Trophoblast cell (in vitro differentiated cells and primary cell): ENCODE results near the gene PCK1.
A peak's percentile ranks its signal among the peaks of the same experiment; 100 is the strongest.

Experiments used
- DNase-seq, 2 donors: peaks; one replicate each; pipeline ENCODE4 v3.0.0-alpha.2; 2016
- H2AFZ ChIP-seq: 2 replicates; pipeline ENCODE4 v1.6.1; 2013; ENCODE audit warnings: low read length, moderate library complexity, mild to moderate bottlenecking; ENCODE audit not compliant: insufficient read depth, poor library complexity
- H2AK5ac ChIP-seq: 2 replicates; pipeline ENCODE4 v1.6.1; 2013; ENCODE audit warnings: mild to moderate bottlenecking, low read length
- H2BK120ac ChIP-seq: 2 replicates; pipeline ENCODE4 v1.6.1; 2013; ENCODE audit warnings: low read length, mild to moderate bottlenecking, moderate library complexity; ENCODE audit not compliant: insufficient read depth, poor library complexity
- H2BK12ac ChIP-seq: 2 replicates; pipeline ENCODE4 v1.6.1; 2013; ENCODE audit warnings: mild to moderate bottlenecking, low read length, moderate library complexity
- H2BK5ac ChIP-seq: 2 replicates; pipeline ENCODE4 v1.6.1; 2013; ENCODE audit warnings: low read length, low read depth, moderate library complexity, mild to moderate bottlenecking; ENCODE audit not compliant: poor library complexity
- H3K14ac ChIP-seq: 2 replicates; pipeline ENCODE4 v1.6.1; 2013; ENCODE audit warnings: mild to moderate bottlenecking, low read length
- H3K18ac ChIP-seq: 2 replicates; pipeline ENCODE4 v1.6.1; 2013; ENCODE audit warnings: mild to moderate bottlenecking, low read length
- H3K23ac ChIP-seq: 2 replicates; pipeline ENCODE4 v1.6.1; 2013; ENCODE audit warnings: low read length
- H3K27ac ChIP-seq: 2 replicates; pipeline ENCODE4 v1.5.1; 2013; ENCODE audit warnings: low read depth, mild to moderate bottlenecking, inconsistent platforms, low read length, moderate library complexity
- H3K27me3 ChIP-seq: 2 replicates; pipeline ENCODE4 v1.6.1; 2013; ENCODE audit warnings: inconsistent platforms, mild to moderate bottlenecking, low read length, moderate library complexity; ENCODE audit not compliant: insufficient read depth
- H3K36me3 ChIP-seq, 2 experiments: 1 replicate in 1 of 2; 2 replicates in 1 of 2; pipeline ENCODE4 v1.6.1; 2013; ENCODE audit warnings: low read length in 2 of 2, mild to moderate bottlenecking in 2 of 2, moderate library complexity in 1 of 2; ENCODE audit not compliant: insufficient read depth in 2 of 2, control insufficient read depth in 1 of 2
- H3K4ac ChIP-seq: 2 replicates; pipeline ENCODE4 v1.6.1; 2013; ENCODE audit warnings: low read depth, mild to moderate bottlenecking, low read length, moderate library complexity
- H3K4me1 ChIP-seq, 2 experiments: 1 replicate in 1 of 2; 2 replicates in 1 of 2; pipeline ENCODE4 v1.6.1; 2013; ENCODE audit warnings: low read length in 2 of 2, mild to moderate bottlenecking in 2 of 2, moderate library complexity in 1 of 2; ENCODE audit not compliant: insufficient read depth in 2 of 2, control insufficient read depth in 1 of 2
- H3K4me2 ChIP-seq: 2 replicates; pipeline ENCODE4 v1.6.1; 2013; ENCODE audit warnings: inconsistent platforms, mild to moderate bottlenecking, low read length, moderate library complexity
- H3K4me3 ChIP-seq: 2 replicates; pipeline ENCODE4 v1.5.1; 2013; ENCODE audit warnings: mild to moderate bottlenecking, low read depth, low read length, inconsistent platforms
- H3K79me1 ChIP-seq: one replicate; pipeline ENCODE4 v1.6.1; 2013; ENCODE audit warnings: low read length
- H3K79me2 ChIP-seq: 2 replicates; pipeline ENCODE4 v1.6.1; 2013; ENCODE audit warnings: low read length, mild to moderate bottlenecking; ENCODE audit not compliant: control insufficient read depth, insufficient read depth, poor library complexity
- H3K9ac ChIP-seq: 2 replicates; pipeline ENCODE4 v1.6.1; 2013; ENCODE audit warnings: mild to moderate bottlenecking, low read length
- H3K9me3 ChIP-seq: 2 replicates; pipeline ENCODE4 v1.6.1; 2013; ENCODE audit warnings: low read depth, mild to moderate bottlenecking, control low read depth, inconsistent platforms, low read length; ENCODE audit not compliant: insufficient read depth
- H4K12ac ChIP-seq: 2 replicates; pipeline ENCODE4 v1.6.1; 2013; ENCODE audit warnings: low read depth, mild to moderate bottlenecking, low read length, moderate library complexity
- H4K8ac ChIP-seq: 2 replicates; pipeline ENCODE4 v1.6.1; 2013; ENCODE audit warnings: low read depth, mild to moderate bottlenecking, low read length, moderate library complexity
- H4K91ac ChIP-seq: one replicate; pipeline ENCODE4 v1.6.1; 2013; ENCODE audit warnings: low read depth, mild to moderate bottlenecking, low read length, moderate library complexity
- WGBS: extraction: QIAGEN DNeasy Blood & Tissue Kit; methylation state at CpG from one replicate; pipeline ENCODE4 v1.1.7; 2013; ENCODE audit warnings: missing lambda C conversion rate; ENCODE audit not compliant: insufficient read length, insufficient coverage; ENCODE audit errors: extremely low coverage; 5-methylcytosine and 5-hydroxymethylcytosine counted together

PCK1 gene

GRCh38 chr20:57587278-57587988 is 26.5 kb downstream of the PCK1 start:
- H3K27ac ChIP-seq: no peak overlapping the region
- no peak overlapping the region for H3K9ac ChIP-seq
- H4K91ac ChIP-seq: no peak overlapping the region
- no CpG with 5 or more reads among the region's 4 CpGs for WGBS
- H3K79me1 ChIP-seq: no peaks in the 10 kb centered on the region
- no peak for DNase-seq
- peaks cover 9% of the 10 kb centered on the region for H3K9me3 ChIP-seq
- H2BK120ac ChIP-seq: no peak overlapping the region
- H4K8ac ChIP-seq: no peak overlapping the region
- H4K12ac ChIP-seq: no peak overlapping the region
- no peak overlapping the region for H2BK12ac ChIP-seq
- no peaks in the 10 kb centered on the region for H3K36me3 ChIP-seq
- H3K4me3 ChIP-seq: no peak overlapping the region
- no peaks in the 10 kb centered on the region for H3K4me1 ChIP-seq
- no peak overlapping the region for H3K23ac ChIP-seq
- no peaks in the 10 kb centered on the region for H3K27me3 ChIP-seq
- no peak overlapping the region for H3K4ac ChIP-seq
- no peak overlapping the region for H3K14ac ChIP-seq
- H2AK5ac ChIP-seq: no peak overlapping the region
- no peak overlapping the region for H3K18ac ChIP-seq
- no peak overlapping the region for H3K4me2 ChIP-seq
- no peak overlapping the region for H2AFZ ChIP-seq
- no peak overlapping the region for H2BK5ac ChIP-seq
- H3K79me2 ChIP-seq: no peaks in the 10 kb centered on the region

GRCh38 chr20:57587989-57588377 is 27.1 kb downstream of the PCK1 start:
- Histone ChIP-seq H4K8ac (no peak overlapping the region), H3K9ac (no peak overlapping the region), H4K91ac (no peak overlapping the region), H3K36me3 (no peaks in the 10 kb centered on the region), H3K79me1 (no peaks in the 10 kb centered on the region), H3K4ac (no peak overlapping the region), H3K4me2 (no peak overlapping the region), H3K27ac (no peak overlapping the region), H3K14ac (no peak overlapping the region), H4K12ac (no peak overlapping the region), H2BK120ac (no peak overlapping the region), H2BK12ac (no peak overlapping the region), H2AK5ac (no peak overlapping the region), H3K79me2 (no peaks in the 10 kb centered on the region), H3K9me3 (peaks cover 7% of the 10 kb centered on the region), H3K18ac (no peak overlapping the region), H2BK5ac (no peak overlapping the region), H3K27me3 (no peaks in the 10 kb centered on the region), H2AFZ (no peak overlapping the region), H3K23ac (no peak overlapping the region), H3K4me3 (no peak overlapping the region), H3K4me1 (no peaks in the 10 kb centered on the region)
- no CpG with 5 or more reads among the region's 7 CpGs for WGBS
- DNase-seq: no peak

DNA sequence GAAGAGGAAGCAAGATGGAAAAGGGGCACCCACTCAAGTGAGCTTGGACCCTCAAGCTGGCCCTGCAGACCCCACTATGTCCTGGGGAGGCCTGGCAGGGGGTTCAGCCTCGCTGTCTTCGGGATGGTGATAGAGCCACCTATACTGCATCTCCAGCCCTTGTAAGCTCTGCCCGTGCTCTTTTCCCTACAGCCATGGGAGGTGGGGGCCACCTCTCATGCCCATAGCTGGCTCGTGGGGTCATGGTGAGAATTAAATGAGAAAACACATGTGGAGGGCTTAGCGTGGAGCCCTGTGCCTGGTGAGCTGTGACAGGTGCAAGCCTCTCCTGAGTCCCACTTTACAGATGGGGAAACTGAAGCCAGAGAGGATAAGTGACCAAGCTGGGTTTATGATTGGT is 27.7 kb downstream of the PCK1 start:
- no peak overlapping the region for H3K4ac ChIP-seq
- DNase-seq: no peak
- WGBS: no CpG with 5 or more reads among the region's 5 CpGs

DNA sequence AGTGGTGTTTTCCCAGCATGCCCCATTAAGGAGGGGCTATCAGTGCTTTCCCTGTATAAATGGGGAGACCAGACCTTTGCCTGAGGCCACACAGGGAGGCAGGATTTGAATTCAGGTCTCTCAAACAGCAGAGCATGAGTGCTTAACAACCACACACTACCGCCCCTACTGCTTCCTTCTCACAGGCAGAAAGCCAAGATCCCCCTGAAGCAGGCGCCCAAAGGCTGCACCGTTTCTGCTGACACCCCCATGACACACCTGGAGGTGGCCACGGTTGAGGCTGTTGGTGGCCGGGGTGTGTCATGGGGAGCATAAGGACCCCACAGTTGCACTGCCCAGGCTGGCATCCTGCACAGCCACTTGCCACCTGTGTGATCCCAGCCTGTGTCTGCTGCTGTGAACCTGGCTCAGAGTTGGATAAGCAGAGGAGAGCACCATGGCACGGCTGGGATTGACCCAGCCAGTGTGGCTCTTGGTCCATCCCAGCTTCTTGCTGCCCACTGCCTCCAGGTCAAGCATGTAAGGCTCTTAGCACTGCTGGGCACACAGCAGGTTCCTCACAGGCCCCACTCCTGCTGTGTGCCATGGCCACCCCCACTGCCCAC is 28.3 kb downstream of the PCK1 start:
- Histone ChIP-seq H3K18ac (no peak overlapping the region), H3K4me1 (no peaks in the 10 kb centered on the region), H3K23ac (no peak overlapping the region), H2AFZ (no peak overlapping the region), H4K91ac (no peak overlapping the region), H2AK5ac (no peak overlapping the region), H3K4me2 (no peak overlapping the region), H3K9me3 (peaks cover 6% of the 10 kb centered on the region), H4K12ac (no peak overlapping the region), H3K14ac (no peak overlapping the region), H3K27ac (no peak overlapping the region), H3K27me3 (no peaks in the 10 kb centered on the region), H3K36me3 (no peaks in the 10 kb centered on the region), H3K9ac (peak overlapping the region; percentile 16), H3K79me2 (no peaks in the 10 kb centered on the region), H3K79me1 (no peaks in the 10 kb centered on the region), H3K4me3 (peak overlapping the region; percentile 40), H2BK12ac (no peak overlapping the region), H3K4ac (no peak overlapping the region), H2BK120ac (no peak overlapping the region), H2BK5ac (no peak overlapping the region), H4K8ac (no peak overlapping the region)
- DNase-seq: no peak
- no CpG with 5 or more reads among the region's 6 CpGs for WGBS

More for the DNA sequence above, 27.7 kb downstream of the PCK1 start:
- H3K4me3 ChIP-seq: no peak overlapping the region
- H2BK120ac ChIP-seq: no peak overlapping the region
- no peaks in the 10 kb centered on the region for H3K27me3 ChIP-seq
- H4K12ac ChIP-seq: no peak overlapping the region
- no peaks in the 10 kb centered on the region for H3K79me2 ChIP-seq
- H3K79me1 ChIP-seq: no peaks in the 10 kb centered on the region
- peaks cover 6% of the 10 kb centered on the region for H3K9me3 ChIP-seq
- no peak overlapping the region for H3K14ac ChIP-seq
- H2BK12ac ChIP-seq: no peak overlapping the region
- H3K36me3 ChIP-seq: no peaks in the 10 kb centered on the region
- H4K91ac ChIP-seq: no peak overlapping the region
- no peak overlapping the region for H4K8ac ChIP-seq
- no peak overlapping the region for H2AK5ac ChIP-seq
- H3K9ac ChIP-seq: no peak overlapping the region
- H3K4me1 ChIP-seq: no peaks in the 10 kb centered on the region
- H2AFZ ChIP-seq: no peak overlapping the region
- no peak overlapping the region for H3K27ac ChIP-seq
- no peak overlapping the region for H3K23ac ChIP-seq
- no peak overlapping the region for H3K18ac ChIP-seq
- no peak overlapping the region for H3K4me2 ChIP-seq
- H2BK5ac ChIP-seq: no peak overlapping the region
